ENCODE results near the gene ADAM22.

DNA sequence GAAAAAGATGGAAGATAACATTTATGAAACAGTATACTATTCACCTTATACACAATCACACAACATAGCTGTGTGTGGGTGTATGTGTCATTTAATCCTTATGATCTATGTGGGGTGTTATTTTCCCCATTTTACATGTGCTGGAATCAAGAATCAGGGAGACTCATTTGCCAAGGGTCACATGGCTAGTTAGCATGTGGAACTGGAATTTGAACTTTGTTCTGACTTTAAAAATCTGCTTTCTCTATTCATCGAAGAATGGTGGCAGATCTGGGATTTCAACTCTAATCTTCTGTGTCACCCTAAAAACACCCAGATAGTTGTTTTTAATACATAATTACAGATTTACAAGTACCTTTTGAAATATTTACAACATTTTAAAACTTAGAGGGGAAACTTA, 65.2 kb downstream of the ADAM22 start:
- TF ChIP-seq, protein P1, sequence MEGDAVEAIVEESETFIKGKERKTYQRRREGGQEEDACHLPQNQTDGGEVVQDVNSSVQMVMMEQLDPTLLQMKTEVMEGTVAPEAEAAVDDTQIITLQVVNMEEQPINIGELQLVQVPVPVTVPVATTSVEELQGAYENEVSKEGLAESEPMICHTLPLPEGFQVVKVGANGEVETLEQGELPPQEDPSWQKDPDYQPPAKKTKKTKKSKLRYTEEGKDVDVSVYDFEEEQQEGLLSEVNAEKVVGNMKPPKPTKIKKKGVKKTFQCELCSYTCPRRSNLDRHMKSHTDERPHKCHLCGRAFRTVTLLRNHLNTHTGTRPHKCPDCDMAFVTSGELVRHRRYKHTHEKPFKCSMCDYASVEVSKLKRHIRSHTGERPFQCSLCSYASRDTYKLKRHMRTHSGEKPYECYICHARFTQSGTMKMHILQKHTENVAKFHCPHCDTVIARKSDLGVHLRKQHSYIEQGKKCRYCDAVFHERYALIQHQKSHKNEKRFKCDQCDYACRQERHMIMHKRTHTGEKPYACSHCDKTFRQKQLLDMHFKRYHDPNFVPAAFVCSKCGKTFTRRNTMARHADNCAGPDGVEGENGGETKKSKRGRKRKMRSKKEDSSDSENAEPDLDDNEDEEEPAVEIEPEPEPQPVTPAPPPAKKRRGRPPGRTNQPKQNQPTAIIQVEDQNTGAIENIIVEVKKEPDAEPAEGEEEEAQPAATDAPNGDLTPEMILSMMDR (IDR thresholded peaks at IDR 0.05; ENCODE audit: low read length): no peak
- TF ChIP-seq EZH2phosphoT487 (IDR thresholded peaks at IDR 0.05; ENCODE audit: low read length): no peak
